NB4 (cell line): Measurements from ENCODE around the gene CHST11.

Experiments used
- CTCF ChIP-seq: IDR thresholded peaks from one replicate; pipeline ENCODE4 v1.5.1; 2012; ENCODE audit warnings: low read depth, low read length
- MAX ChIP-seq: IDR thresholded peaks from 2 replicates; pipeline ENCODE4 v1.6.1; 2011; ENCODE audit warnings: low read depth, low read length

DNA sequence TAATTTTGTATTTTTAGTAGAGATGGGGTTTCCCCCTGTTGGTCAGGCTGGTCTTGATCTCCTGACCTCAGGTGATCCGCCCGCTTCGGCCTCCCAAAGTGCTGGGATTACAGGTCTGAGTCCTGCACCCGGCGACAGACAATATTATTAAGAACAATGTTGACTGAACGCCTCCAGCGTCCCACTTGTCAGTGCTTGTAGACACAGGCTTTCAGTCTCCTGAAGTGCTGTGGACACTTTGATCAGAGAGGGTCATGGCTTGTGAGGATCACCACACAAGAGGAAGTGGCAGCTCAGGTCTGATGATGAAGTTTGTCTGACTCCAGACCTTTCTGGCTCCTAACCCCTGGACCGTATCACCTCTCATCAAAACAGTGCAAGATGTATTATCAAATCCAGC, 114.6 kb downstream of the CHST11 start:
- TF ChIP-seq CTCF (no peak), MAX (no peak)
